Stimulated activated CD8-positive, alpha-beta memory T cell treated with anti-CD3 and anti-CD28 coated beads, Interleukin-4, amount 100 ng/mL, for 24 hours (primary cell): Measurements from ENCODE around the gene EPM2A.
"Not testable (repeated sequence)": the region's sequence is repeated elsewhere in the genome, so short reads cannot be mapped to it uniquely, and the experiment has no call there.

Experiments used
- DNase-seq: peaks from one replicate; pipeline ENCODE4 v3.0.0-alpha.2; 2020; ENCODE audit warnings: low read depth

The EPM2A gene

GRCh38 chr6:145735356-145736165 lies at the start of gene EPM2A:
Gene EPM2A (minus strand): TSS chr6:145735520. CDS start chr6:145735498, 22 bp downstream.
- DNase-seq = peak; percentile 45

DNA sequence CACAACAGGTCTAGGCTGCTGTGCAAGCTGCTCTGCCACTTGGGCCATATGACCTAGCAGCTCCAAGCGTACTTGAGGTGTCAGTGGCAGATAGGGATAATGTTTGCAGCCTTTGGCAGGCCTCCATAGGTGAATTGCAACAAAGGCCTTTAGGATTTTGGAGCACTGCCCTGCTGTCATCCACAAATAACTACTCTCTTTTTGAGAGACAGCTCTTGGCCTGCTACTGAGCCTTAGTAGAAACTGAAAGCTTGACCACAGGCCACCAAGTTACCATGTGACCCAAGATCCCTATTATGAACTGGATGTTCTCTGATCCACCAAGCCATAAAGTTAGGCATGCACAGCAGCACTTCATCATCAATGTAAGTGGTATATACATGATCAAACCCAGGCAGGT lies 49.4 kb upstream of the EPM2A start:
- no peak for DNase-seq

GRCh38 chr6:145783796-145784195 lies 48.5 kb upstream of the EPM2A start:
- DNase-seq = no peak

GRCh38 chr6:145772846-145773245 lies 37.5 kb upstream of the EPM2A start:
- no peak for DNase-seq

DNA sequence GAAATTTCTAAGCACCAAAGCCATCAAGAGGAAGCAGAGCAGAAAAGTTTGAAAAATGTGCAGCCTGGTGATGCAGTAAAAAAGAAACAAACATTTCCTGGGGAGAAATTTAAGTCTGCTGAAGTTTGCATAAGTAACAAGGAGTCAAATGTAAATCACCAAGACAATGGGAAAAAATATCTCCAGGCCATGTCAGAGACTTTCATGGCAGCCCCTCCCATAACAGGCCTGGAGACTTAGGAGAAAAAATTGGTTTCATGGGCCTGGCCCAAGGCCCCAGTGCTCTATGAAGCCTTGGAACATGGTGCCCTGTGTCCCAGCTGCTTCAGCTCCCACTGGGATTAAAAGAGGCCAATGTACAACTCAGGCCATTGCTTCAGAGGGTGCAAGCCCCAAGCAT lies 30.1 kb upstream of the EPM2A start:
- DNase-seq = no peak

DNA sequence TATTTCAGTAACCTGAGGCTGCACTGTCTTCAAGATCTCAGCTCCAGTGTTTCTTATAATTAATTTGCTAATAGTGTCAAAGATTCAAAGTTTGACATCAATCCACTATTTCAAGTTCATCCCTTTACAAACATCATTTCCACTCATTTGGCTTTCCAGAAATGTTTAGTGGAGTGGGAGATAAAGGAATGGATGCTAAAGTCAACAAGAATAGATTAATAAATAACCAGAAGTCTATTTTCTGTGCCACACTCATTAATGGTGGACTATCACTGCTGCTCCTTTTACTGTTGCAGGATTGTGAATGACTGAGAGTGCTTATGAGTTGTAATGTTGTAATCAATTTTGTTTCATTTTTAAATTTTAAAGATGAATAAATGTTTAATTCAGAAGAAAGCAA lies 28.4 kb upstream of the EPM2A start:
- DNase-seq = no peak

- DNase-seq = no peak
These were observed 26.3 kb upstream of the EPM2A start for GRCh38 chr6:145761584-145761983.

DNA sequence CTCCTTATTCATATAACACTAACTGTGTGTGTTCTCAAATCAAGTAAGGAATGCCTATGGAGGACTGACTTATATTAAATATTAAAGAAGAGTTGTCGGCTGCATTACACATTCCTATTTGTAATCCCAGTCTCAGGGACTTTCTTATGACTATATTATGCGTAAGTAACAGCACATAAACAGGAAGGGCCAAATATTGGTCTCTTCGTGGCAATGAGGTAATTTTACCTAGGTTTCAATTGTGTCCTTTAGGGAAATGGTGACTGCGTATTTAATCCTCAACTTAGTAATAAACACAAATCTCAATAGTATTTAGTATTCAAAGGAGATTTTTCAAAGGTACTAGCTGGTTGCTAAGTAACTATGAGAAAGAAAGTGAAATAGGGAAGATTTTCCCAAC lies 22.8 kb upstream of the EPM2A start:
- no peak for DNase-seq

DNA sequence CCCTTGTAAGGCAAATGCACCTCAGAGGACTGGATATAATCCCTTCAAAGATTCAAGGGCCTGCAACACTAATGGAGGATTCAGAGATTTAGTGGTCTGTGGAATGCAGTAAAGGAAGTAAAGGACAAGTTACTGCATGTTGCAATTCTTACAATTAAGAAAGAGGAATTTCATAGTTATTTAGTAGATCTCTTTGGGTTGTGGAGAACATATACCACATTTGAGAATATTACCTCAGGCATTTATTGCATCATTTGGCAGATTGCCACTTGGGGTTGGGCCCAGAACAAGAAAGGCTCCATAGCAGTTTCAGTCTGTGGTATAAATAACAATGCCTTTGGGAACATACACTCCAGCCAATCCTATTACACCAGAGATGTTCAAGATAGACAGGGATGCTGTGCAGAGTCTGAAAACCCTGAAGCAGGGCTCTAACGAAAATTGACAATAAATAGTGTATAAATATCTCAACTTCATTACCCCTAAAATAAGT lies 20.9 kb upstream of the EPM2A start:
- DNase-seq = no peak

DNA sequence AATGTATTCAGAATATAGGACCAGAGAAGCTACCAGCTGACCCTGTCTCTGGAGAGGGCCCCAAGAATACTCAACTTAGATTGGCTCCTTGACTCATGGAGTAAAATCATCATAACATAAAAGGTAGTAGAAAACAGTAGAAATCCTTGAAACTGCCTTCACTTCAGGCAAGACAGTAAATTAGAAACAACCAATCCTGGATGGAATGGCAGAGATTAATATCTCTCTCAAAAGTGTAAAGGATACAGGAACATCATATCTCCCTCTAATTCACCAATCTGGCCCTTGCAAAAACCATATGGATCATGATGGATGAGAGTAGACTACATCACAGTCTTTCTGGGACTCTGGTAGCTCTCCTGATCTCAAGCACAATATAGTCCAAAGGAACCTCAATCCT lies 20.4 kb upstream of the EPM2A start:
- DNase-seq = no peak

GRCh38 chr6:145752638-145753037 lies 17.3 kb upstream of the EPM2A start:
- no peak for DNase-seq

DNA sequence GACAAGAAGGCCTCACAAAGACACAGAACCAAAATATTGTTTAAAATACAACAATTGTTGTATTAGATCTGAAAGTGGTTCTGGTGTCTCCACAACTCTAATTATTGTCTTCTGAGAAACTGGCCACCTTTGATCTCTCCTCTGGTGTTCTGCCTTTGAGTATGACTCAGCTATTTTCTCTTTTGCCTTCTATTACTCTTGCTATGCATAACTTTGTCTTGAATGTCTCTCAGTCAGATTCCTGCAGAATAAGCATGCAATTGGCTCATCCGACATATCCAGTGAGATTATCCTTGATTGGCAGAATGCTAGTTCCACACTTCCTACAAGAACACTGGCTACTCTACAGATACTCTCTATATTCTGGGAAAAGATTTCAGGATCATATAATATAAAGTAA lies 14.3 kb upstream of the EPM2A start:
- DNase-seq = no peak

GRCh38 chr6:145745861-145746260 lies 10.5 kb upstream of the EPM2A start:
- no peak for DNase-seq

DNA sequence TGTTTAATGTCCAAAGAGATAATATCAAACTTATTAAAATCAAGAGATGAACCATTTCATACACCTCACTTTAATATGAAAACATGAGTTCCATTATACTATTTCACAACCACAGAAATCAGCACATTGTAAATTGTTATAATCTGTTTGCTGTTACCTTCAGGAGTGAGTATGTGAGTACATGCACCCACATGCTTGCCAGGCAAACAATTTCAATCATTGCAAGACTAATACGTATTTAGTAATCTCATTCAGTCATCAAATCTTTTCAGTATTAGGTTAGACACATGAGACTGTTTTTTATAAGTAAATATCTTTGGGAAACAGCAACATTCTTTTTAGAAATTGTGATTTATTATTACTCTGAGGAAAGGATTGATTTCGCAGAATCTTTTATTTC lies 9.3 kb upstream of the EPM2A start:
- no peak for DNase-seq

DNA sequence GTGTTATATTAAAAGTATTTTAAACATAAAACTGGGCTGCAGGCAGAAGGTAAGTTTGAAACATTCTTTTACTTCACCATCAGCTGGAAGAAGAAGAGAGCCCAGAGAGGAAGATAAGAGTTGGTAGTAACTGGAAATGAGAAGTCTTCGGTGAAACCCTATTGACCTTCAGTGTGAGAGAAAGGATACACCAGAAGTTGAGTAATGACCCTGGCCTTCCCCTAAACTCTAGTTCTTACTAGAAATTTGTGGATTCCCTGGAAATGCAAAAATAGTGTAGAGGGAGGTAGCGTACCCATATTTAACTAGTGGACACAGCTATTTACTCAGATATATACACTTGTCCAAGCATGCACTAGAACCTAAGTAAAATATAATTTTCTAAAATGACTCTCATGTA lies 8.0 kb upstream of the EPM2A start:
- no peak for DNase-seq

DNA sequence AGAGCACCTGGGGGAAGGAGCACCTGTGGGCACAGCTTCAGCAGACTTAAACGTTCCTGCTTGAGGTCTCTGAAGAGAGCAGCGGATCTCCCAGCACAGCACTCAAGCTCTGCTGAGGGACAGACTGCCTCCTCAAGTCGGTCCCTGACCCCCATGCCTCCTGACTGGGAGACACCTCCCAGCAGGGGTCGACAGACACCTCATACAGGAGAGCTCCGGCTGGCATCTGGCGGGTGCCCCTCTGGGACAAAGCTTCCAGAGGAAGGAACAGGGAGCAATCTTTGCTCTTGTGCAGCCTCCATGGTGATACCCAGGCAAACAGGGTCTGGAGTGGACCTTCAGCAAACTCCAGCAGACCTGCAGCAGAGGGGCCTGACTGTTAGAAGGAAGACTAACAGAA lies 7.2 kb upstream of the EPM2A start:
- DNase-seq = not testable (repeated sequence)

- not testable (repeated sequence) for DNase-seq
These were observed 4.4 kb upstream of the EPM2A start for GRCh38 chr6:145739685-145740084.

GRCh38 chr6:145738265-145738664 lies 2.9 kb upstream of the EPM2A start:
- no peak for DNase-seq

GRCh38 chr6:145736661-145737144 lies 1.4 kb upstream of the EPM2A start:
- no peak for DNase-seq

DNA sequence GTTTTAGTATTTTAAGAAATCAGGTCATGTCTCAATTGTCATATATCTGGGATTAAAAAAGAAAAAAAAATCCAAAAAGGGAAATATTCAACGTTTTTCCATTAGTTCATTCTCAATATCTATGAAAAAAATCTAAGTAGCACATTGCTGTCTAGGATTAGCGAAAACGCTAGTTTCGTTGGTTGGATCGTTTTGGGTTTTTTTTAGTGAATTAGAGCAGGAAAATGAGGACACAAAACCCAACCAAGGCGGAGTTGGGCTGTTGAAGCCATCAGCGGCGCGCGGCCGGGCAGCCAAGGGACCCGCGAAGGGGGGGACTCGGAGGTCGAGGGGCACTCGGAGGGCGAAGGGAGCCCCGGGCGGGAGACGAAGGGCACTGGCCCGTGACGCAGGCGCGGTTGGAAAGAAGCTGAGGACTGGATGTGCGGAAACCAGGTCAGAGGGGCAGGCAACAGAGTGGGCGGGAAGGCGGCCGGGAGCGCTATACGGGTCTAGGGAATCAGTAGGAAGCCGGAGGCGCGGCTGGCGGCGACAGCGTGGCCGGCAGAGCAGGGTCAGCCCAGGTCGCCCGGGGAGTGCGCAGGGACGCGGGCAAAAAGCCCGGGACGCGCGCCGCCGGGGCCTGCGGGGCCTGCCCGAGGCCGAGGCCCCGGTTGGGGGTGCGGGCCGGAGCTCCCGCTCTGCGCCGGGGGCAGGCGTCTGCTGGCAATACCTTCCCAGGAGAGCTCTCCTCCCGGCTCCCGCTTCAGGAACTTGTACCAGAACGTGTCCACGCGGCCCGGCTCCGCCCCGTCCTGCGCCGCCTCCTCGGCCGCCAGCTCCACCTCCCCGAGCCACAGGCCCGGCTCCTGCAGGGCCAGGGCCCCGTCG lies 599 bp downstream of the EPM2A start:
- peak; percentile 65 for DNase-seq

DNA sequence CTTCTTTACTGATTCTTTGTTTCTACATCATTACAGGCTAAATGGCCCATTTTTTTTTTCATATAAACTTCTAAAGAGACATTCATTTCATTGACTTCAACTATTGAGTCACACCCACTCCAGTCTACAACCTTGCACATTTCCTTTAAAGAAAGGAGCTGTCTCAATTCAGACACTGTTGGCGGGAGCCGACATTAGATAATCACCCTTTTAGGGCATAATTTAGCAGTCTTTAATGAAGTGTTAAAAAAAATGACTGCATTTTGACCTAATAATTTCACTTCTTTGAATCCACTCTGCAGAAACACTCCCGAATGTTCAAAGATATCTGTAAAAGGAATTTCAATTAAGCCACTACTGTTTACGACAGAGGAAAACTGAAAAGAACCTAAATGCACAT lies 1.5 kb downstream of the EPM2A start:
- no peak for DNase-seq

- DNase-seq = no peak
These were observed 2.1 kb downstream of the EPM2A start for GRCh38 chr6:145733207-145733606.

- DNase-seq = no peak
These were observed 3.9 kb downstream of the EPM2A start for GRCh38 chr6:145731447-145731846.
